GM18505 (cell line): ENCODE results near the gene ENDOV.

Source experiments
- ATAC-seq: cut with Tn5 transposase; IDR thresholded peaks from one replicate; pipeline ENCODE4 v1.9.1; 2021; ENCODE audit not compliant: unreplicated experiment
- POLR2A ChIP-seq: IDR thresholded peaks from 4 replicates; pipeline ENCODE4 v1.6.1; 2011; ENCODE audit warnings: borderline replicate concordance; ENCODE audit not compliant: insufficient read depth, insufficient read length; ENCODE audit errors: extremely low read depth

The ENDOV gene

DNA sequence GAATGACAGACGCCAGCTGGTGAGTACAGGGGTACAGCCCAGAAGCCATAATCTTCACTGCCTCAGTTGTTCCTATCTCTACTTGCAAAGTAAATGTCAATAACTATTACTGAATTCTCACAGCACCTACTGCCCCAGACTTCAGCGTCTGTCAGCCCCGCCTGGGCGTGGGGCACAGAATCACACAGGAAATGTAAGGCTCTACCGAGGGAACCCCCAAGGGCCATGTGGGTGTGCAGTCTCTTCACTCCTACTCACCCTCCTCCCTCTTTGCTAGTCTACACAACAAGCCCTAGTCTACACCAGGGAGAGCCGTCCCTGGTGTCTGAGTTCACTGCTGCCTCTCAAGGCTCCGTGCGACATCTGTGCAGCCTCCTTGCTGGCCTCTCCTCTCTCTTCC is 57.0 kb downstream of the ENDOV start:
- no peak for TF ChIP-seq POLR2A
- no peak for ATAC-seq

- TF ChIP-seq POLR2A, result no peak
- no peak for ATAC-seq
Observed at GRCh38 chr17:80472996-80473395, 58.0 kb downstream of the ENDOV start.

DNA sequence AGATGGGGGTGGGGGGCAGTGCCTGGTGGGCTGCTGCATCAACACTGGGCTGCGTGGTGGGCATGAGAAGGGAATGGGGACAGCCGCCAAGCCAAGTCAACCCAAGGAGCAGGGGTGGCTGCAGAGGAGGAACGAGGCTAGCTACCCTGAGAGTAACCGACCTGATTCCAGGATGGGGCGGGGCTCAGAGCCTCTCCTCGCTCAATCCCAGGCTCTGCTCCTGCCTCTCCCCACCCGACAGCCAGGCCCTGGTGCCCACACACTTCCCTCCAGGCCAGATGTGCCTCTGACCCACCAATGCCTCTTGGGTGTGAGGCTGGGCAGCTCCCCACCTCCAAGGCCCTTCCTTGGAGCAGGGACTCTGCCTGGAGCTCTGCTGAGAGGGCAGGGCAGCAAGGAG is 58.7 kb downstream of the ENDOV start:
- no peak for TF ChIP-seq POLR2A
- ATAC-seq, result no peak

DNA sequence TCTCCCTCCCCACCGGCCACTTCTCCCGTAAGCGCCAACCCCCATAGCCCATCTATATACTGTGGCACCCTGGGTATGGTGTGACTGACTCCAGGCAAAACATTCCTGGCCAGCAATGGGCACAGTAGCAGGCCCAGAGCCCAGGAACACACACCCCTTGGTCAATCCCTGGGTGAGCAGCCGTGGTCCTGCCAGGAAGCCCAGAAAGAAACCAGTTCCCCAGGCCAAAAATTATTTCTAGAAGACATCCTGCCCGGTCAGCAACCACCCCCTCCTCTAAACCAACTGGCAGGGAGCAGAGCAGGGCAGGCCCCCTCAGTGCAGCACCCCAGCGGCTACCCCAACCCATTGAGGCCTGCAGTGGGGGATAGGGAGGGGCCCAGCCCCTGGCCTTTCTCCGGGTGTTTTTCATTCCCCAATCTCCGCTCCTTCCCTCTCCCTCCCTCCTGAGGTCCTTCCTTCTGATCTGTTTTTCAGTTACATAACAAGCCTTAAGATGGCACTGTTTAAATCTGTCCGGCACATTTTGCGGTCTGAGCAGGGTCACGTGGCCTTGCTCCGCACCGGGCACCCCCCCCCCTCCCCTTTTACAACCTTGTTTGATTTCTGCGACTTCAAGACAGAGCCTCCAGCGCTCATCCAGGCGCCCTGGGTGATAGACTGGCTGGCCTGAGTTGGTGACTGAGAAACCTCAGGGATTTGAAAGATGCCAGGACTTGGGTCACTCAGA is 59.4 kb downstream of the ENDOV start:
- no peak for ATAC-seq
- TF ChIP-seq POLR2A, result no peak

GRCh38 chr17:80474961-80475909 is 60.3 kb downstream of the ENDOV start:
- TF ChIP-seq POLR2A, result no peak
- ATAC-seq, result no peak

- ATAC-seq, result no peak
- TF ChIP-seq POLR2A, result no peak
Observed at GRCh38 chr17:80475910-80476876, 61.2 kb downstream of the ENDOV start, which contains the start of gene NPTX1. NPTX1 (minus strand) TSS chr17:80476607; CDS start chr17:80476446, 161 bp downstream.

GRCh38 chr17:80476877-80477646 is 62.1 kb downstream of the ENDOV start:
- no peak for TF ChIP-seq POLR2A
- no peak for ATAC-seq

DNA sequence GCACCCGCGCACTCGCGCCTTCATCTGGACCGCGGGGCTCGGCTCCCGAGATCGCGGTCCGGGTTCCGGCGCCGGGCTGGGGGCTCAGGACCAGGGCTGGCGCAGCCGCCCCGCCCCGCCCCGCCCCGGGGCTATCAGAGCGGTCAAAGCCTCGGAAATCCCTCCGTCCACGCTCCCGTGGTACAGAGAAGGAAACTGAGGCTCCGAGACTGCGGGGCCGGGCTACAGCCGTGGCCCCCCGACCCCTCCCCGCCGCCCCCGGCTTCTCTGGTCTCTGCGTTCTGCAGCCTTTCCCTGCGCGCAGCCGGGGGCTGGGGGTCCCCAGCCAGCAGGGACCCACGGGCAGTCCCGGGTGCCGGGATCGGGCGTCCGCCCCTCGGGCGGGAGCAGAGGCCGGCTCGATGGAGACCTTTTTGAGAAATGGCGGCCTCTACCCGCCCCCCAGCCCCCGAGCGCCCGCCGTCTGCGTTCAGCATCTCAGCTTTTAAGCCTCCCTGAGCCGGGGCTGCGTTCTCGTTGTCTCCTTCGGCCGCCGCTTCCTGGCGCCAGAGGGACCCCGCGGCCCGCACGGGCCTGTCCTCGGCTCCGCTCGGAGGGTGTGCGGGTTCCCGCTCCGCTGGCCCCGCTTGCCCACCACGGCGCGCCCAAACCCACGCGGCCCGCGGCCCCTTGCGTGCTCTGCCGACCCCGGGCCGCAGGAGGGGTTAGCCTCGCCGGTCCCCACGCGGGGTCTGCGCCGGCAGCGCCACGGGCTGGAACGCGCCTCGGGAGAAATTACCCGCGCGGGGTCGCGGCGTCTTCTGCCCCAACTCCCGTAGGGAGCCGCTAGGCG is 62.9 kb downstream of the ENDOV start:
- ATAC-seq, result no peak
- no peak for TF ChIP-seq POLR2A

DNA sequence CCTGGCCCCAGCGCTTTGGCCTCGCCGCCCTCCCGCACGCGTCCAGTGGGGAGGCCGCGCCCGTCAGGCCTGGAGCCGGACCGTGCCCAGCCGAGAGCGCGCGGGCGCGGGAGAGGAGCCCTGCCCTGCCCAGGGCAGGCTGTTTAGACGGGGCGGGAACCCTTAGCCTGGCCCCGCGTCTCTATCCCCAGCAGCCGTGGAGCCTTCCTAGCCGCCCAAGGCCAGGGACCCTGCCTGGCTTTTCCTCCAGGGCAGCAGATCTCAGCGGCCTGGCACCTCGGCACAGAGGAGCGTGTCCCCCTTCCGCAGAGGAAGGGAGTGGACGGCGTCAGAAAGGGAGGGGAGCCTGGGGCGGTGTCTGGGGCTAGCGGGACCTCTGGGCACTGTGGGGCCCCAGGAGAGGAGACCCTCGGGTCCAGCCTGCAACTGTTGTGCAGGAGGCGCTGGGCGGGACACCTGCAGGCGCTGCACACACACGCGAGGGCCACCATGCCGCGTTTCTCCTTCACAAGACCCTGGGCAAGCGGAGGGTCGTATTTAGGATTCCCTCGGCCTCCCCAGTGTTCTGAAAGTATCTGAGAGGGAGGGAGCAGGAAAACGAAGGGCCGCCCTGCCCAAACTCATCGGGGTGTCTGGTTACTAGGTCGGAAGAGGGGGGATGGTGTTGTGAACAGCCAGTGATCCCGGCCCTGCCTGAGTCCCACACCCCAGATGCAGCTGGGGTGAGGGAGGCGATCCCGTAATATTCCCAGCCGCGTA is 63.7 kb downstream of the ENDOV start:
- ATAC-seq, result no peak
- TF ChIP-seq POLR2A, result no peak

- no peak for ATAC-seq
- no peak for TF ChIP-seq POLR2A
Observed at GRCh38 chr17:80479246-80479566, 64.2 kb downstream of the ENDOV start.

DNA sequence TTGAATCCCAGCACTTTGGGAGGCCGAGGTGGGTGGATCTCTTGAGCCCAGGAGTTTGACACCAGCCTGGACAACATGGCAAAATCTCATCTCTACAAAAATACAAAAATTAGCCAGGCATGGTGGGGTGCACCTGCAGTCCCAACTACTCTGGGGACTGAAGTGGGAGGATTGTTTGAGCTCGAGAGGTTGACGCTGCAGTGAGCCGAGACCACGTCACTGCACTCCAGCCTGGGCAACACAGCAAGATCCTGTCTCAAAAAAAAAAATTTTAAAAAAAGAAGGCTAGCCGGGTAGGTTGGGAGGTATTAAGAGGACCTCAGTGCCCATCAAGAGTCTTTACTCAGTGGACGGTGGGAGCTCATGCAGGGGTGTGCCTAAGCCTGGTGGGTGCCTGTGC is 65.3 kb downstream of the ENDOV start:
- TF ChIP-seq POLR2A, result no peak
- ATAC-seq, result no peak

- TF ChIP-seq POLR2A, result no peak
- ATAC-seq, result no peak
Observed at GRCh38 chr17:80481284-80482057, 66.5 kb downstream of the ENDOV start.
